Activated naive CD4-positive, alpha-beta T cell treated with Interleukin-2 at 50 U/mL for 16 hours (primary cell): ENCODE measurements around the gene FAM222B.
"Not testable (repeated sequence)": the region's sequence is repeated elsewhere in the genome, so short reads cannot be mapped to it uniquely, and the experiment has no call there.

Source experiments
- DNase-seq: peaks from one replicate; pipeline ENCODE4 v3.0.0-alpha.2; 2020

Gene FAM222B

DNA sequence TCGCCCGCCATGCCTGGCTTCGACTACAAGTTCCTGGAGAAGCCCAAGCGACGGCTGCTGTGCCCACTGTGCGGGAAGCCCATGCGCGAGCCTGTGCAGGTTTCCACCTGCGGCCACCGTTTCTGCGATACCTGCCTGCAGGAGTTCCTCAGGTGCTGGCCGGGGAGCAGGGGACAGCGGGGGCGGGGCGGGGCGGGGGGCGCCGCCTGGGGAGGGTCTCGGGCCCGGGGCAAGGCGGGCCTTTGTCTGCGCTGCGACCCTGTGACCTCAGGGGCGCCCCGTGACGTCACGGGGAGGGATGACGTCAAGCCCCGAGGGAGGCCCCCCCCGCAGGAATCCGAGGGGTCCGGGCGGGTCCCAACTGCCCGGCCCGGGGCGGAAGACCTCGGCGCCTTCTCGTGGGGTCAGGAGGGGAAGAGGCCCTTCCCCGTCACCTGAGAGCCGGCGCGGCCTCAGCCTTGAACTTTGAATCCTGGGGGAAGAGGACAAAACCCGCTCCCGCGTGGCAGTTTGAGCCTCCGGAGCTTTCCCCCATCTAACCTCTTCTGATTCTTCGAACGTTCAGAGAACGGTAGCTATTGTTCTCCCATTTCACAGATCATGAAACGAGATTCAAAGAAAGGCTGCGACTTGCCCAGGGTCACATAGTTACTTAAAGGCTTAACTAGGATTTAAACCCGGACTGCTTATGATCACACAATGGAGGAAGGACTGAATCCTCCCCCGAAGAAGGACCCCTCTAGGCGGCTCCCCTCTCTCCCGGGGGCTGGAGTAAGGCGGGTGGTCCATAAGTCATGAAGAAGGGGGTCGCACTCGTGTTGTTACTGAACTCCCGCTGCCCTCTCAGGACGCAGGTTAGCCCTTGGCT lies 98.3 kb downstream of the FAM222B start:
- DNase-seq, result peak; percentile 72

DNA sequence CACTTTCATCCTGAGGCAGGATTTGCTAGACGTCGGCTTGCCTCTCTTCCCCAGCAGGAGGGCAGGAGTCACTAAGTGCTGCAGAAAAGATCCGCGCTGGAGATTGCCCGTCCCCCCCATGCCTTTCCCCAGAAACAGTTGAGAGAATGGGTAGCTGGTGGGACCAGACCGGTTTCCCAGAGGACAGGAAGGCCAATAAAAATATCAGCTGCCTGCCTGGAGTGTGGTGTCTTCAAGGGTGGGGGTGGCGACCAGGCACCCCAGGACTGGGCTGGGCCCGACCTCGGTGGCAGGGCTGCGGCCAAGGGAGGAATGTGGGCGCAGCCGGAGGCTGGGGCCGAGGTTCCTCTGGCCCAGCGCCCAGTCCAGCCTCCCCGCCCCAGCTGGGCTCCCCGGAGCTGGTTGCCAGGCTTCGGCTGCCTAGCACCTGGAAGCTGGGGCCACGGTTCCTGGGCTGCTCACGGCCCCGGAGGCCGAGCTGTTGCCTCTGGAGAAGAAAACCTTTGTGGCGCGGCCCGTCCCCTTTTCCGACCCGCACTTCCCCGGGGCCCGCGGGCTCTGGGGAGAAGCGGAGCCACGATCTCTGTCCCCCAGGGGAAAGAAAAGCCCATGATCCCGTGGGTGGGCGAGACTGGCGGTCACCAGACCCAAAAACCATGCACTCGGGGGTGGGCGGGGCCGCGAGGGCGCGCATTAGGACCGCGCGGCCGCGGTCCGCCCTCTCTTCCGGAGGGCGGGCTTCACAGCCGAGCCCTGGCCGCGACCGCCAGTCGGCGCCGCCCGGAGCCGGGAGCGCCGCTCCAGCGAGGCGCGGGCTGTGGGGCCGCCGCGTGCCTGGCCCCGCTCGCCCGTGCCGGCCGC lies 99.1 kb downstream of the FAM222B start, which contains the start of gene TRAF4:
TSS of gene TRAF4 (plus strand) at position 769 of the 861 bp plus-strand sequence. CDS start 102 bp downstream, outside the sequence.
- DNase-seq, result peak; percentile 80

DNA sequence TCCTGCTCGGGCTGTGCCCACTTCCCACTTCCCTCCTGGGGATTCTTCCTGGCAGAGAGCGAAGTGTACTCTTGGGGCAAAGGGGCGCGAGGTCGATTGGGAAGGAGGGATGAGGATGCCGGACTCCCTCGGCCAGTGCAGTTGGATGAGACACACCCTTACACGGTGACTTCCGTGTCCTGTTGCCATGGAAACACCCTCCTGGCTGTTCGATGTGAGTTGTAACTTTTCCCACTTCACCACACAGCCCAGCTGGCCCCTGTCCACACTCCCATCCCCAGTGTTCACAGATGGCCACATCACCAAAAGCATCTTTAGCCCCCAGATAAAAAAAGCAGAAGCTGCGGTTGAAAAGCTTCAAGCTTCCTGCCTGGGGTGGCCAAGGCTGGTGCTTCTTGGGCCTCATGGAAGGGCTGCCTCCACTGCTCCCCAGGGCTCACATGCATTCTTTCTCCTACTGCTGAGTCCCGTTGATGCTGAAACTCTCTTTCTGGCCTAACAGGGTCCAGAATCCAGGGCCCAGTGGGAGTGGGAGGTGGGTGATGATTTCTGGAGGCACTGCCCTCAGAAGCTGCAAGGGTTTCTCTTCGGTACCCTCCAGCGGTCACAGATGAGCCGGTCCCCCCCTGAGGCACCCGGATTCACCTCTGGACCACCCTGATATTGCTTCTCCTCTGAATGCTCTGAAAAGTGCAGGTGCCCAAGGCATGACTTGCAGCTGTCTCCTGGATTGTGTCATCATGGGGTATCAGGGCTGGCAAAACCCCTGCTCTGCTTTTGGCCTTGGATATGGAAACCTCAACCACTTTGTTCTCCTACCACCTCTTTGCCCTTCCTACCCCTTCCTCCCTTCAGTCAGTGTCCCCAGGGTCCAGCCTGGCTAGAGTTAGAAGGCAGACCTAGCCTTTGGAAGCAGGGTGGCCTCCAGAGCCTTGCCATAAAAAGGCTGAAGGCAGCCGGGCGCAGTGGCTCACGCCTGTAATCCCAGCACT lies 100.9 kb downstream of the FAM222B start:
- no peak for DNase-seq

DNA sequence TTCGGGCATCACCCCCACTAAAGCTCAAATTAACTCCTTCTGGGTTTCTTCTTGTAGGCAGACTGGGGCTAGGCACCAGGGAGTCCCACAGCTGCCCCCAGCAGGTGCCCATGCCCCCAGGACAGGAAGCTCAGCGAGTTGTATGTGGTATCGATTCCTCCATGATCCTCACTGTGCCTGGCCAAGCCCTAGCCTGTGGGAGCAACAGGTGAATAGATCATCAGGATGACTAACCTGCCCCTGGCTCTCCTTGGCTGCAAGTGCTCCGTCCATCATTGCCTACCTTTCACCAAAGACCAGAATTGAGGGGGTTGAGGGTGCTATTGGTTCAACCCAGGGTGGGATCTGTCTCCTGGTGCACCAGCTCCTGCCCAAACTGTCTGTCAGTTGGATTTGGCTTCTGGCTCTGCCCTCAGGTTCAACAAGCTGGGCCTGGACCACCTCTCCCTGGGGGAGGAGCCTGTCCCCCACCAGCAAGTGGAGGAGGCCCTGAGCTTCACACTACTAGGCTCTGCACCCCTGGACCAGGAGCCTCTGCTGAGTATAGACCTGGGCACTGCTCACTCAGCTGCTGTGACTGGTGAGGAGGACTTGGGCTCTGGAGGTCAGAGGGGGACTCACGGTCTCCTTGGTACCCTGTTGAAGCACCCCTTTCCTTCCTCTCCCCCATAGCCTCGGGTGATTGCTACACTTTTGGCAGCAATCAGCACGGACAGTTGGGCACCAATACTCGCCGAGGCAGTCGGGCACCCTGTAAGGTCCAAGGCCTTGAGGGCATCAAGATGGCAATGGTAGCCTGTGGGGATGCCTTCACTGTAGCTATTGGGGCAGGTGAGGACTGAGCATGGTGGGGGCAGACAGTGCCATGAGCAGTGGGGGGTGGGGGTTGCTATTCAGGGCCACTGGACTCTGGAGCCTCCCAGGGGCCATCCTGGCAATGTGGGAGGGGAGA lies 101.9 kb downstream of the FAM222B start:
- no peak for DNase-seq

DNA sequence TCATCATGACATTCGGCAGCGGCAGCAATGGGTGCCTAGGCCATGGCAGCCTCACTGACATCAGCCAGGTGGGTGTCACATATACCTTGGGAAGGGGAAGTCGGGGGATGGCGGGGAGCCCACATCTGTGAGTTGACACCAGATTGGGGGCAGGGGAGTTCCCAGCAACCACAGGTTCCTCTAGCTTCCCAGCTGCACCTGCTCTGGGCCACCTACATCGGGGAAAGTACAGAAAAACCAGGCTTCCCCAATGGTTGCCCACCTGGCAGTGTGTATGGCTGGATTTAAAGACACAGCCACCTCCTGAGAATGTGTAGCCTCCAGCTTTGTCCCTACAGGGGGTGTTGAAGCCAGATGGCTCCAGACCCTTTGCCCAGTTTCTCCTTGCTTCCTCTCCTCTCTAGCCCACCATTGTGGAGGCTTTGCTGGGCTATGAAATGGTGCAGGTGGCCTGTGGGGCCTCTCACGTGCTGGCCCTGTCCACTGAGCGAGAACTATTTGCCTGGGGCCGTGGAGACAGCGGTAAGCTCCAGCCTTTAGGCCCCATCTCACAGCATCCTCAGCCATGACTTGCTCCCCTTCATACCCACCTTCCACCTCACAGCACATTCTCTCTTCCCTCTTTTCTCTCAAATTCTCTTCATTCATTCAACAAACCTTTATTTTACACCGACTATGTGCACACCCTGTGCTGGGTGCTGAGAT lies 103.8 kb downstream of the FAM222B start:
- peak; percentile 67 for DNase-seq

DNA sequence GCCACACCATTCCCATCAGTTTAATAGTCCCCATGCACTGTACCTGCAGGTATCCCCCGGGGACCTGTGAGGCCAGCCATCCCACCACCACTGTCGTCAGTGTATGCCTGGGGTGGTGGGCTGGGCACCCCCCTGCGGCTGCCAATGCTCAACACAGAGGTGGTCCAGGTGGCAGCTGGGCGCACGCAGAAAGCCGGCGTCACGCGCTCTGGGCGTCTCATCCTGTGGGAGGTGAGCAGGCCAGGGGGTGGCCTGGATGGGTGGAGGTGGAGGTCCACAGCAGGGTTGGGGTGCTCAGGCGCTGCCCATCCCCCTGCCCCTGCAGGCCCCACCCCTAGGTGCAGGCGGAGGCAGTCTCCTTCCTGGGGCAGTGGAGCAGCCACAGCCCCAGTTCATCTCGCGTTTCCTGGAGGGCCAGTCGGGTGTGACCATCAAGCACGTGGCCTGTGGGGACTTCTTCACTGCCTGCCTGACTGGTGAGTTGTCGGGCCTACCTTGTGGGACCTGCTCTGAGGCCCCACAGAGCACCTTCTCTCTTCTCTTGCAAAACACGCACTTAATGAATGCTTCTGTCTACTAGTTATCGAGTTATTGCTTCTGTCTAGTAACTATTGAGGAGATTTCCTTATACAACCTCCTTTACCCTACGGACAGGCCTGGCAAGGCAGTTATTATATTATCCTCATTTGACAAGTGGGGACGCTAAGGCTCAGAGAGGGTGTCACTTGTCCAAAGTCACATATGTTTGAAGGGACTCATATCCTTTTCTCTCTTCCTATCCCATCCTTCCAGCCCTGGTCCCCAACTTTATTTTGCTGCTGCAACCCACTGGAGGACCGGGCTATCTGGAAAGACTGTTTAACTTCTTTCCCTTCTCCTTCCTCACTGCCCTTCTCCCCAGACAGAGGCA lies 104.6 kb downstream of the FAM222B start:
- DNase-seq, result no peak

DNA sequence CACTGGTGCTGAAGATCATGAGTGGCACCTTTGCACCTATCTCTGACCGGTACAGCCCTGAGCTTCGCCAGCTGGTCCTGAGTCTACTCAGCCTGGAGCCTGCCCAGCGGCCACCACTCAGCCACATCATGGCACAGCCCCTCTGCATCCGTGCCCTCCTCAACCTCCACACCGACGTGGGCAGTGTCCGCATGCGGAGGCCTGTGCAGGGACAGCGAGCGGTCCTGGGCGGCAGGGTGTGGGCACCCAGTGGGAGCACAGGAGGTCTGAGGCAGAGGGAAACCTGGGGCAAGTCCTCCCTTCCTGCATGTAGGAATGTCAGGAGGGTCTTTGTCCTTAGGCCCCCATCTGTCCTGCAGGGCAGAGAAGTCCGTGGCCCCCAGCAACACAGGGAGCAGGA lies 105.3 kb downstream of the FAM222B start:
- no peak for DNase-seq

DNA sequence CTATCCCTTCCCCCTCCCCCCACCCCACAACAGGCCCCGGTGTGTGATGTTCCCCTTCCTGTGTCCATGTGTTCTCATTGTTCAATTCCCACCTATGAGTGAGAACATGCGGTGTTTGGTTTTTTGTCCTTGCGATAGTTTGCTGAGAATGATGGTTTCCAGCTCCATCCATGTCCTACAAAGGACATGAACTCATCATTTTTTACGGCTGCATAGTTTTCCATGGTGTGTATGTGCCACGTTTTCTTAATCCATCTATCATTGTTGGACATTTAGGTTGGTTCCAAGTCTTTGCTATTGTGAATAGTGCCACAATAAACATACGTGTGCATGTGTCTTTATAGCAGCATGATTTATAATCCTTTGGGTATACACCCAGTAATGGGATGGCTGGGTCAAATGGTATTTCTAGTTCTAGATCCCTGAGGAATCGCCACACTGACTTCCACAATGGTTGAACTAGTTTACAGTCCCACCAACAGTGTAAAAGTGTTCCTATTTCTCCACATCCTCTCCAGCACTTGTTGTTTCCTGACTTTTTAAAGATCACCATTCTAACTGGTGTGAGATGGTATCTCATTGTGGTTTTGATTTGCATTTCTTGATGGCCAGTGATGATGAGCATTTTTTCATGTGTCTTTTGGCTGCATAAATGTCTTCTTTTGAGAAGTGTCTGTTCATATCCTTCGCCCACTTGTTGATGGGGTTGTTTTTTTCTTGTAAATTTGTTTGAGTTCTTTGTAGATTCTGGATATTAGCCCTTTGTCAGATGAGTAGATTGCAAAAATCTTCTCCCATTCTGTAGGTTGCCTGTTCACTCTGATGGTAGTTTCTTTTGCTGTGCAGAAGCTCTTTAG lies 106.4 kb downstream of the FAM222B start:
- DNase-seq, result not testable (repeated sequence)

DNA sequence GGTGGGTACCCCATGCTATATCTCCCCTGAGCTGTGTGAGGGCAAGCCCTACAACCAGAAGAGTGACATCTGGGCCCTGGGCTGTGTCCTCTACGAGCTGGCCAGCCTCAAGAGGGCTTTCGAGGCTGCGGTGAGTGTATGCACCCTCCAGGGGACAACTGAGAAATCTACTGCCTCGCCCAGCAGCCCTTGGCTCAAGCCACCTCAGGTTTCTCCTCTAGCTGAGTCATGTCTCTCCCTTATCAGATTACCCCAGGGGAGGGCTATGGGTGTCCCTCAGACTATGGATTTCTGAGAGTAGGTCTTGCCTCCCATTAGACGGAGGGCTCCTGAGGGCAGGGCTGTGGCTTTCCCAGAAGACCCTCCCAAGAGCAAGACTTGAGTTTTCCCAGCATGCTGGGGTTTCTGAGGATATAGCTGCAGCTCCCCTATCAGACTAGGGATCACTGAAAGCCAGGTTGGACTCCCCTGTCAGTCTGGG lies 107.3 kb downstream of the FAM222B start:
- DNase-seq, result no peak

DNA sequence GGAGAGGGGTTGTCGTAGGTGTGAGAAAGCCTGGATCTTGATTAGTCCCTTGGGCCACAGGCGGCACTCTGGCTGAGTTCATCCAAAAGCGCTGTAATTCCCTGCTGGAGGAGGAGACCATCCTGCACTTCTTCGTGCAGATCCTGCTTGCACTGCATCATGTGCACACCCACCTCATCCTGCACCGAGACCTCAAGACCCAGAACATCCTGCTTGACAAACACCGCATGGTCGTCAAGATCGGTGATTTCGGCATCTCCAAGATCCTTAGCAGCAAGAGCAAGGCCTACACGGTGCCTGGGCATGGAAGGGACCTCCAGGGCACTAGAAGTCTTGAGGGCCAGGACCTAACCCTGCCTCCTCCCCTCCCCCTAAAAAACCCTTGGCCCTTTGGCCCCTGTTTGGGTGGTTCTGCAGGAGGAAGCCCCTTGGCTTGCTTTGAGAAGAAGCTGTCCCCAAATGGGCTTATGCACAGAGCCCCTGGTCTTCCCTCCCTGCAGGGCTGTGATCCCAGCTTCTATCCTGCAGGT lies 107.8 kb downstream of the FAM222B start:
- no peak for DNase-seq

DNA sequence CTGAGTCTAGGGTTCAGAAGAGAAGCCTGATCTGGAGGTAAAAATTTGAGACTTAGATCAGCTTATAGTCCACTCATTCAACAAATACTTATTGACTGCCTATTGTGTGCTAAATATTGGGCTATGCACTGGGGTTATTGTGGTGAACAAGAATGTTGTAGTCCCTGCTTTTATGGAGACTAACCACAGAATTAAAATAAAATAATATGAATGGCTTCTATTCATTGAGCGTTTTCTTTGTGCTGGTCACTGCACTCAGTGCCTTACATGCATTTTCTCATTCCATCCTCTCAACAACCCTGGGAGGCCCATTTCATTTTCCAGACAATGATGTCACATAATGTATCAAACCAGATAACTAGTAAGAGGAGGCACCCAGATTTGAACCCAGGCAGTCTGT lies 109.2 kb downstream of the FAM222B start:
- DNase-seq, result no peak

DNA sequence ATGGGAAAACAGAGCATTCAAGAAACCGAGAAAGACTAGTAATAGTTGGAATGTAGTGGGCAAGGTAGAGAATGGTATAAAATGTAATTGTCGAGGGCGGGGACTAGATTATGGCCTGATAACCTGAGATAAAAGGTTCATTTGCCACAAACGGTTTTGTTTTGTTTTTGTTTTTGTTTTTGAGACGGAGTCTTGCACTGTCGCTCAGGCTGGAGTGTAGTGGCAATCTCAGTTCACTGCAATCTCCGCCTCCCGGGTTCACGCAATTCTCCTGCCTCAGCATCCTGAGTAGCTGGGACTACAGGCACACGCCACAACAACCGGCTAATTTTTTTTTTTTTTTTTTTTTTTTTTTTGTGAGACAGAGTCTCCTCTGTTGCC lies 112.7 kb downstream of the FAM222B start:
- no peak for DNase-seq

DNA sequence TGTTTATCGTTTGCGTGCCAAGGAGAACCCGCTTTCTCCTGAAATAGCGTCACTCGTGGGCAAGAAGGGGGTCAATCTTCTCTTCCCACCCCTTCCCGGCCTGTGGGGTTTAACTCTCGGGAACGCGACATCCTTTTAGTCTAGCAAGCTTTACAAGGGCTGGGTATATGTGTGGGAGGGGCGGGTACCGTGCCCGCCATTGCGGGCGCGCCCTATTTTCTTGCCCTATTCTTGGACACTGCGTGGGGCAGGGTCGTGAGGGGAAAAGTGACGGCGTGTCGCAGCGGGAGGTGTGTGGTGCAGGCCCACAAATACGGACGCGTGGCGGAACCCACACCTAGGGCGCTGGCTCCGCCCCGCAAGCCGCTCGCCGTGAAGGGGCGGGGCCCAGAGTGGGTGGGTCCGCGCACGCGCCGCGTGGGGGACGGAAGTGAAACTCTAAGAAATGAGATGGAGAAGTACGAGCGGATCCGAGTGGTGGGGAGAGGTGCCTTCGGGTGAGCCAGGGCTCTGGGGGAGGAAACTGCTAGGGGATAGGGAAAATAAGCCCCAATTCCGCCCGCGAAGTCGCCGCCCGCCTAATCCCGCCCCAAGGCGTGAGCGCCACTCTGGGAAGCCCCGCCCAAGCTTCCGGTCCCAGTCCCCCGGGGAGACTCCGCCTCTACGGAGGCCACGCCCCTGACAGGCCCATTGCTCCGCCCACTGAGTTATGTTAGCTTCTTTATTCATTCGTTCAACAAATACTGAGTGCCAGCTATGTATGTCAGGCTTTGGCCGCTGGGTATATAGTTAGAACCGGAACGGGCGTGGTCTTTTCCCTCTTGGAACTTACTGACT lies 114.0 kb downstream of the FAM222B start, which contains the start of gene NEK8:
TSS of gene NEK8 (plus strand) at position 425 of the 837 bp plus-strand sequence. CDS start at position 451, 26 bp downstream.
- peak; percentile 99 for DNase-seq

DNA sequence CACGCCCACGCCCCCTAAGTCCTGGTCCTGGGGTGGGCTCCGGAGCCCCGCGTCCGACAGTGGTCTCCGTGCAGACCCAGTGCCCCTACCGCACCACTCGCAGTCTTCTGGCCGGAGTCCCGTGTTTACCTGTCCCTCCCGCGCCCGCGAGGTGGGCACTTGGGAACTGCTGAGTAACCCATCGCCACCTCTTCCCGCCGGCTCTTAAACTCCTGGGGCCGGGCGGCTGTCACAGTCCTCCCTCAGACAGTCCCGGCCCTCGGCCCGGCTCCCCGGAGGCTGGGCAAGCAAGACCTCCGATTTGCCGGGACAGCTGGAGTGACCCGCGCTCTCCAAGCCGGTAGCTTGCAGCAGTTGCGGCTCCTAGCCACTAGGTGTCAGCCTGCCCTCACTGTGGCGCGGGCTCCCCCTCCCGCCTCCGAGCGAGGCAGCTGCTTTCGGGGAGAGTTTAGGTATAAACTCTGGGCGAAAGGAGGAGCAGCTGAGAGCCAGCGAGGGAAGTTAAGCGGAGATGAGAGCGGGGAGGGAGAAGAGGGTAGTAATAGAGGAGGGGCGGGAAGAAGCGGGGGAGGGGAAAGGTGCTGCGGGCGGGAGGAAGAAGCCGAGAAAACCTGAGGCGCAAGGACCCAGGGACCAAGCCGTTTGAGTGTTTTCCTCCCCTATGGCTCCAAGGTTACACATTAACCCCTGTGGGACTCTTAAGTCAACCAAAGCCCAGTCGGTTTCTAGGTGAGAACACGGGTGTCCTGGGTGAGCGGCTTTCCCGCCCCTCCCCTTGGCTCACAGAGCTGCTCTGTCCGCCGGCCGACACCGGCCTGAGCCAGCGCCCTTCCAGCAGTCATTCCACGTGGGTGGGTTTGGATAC lies 115.7 kb downstream of the FAM222B start:
- peak; percentile 94 for DNase-seq

DNA sequence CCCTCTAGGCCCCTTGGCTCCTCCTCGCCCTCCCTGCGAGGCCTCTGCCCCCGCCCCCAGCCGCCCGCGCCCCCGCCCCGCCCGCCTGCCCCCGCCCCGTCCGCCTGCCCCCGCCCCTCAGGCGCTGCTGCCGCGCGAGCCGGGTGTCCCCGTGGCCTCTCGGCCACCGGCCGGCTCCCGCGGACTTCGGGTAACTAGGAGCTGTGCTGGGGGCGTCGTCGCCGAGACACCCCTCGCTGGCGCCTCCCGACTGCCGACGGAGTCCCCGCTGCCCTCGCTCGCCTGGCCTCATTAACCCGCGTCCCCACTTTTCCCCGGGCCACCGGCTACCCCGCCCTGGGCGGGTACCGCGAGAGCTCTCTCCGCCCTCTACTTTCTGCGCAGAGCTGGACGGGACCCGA lies 116.4 kb downstream of the FAM222B start, which contains the start of gene TLCD1:
TSS of gene TLCD1 (minus strand) at position 8 of the 401 bp plus-strand sequence. CDS start 136 bp downstream, outside the sequence.
- peak; percentile 83 for DNase-seq
